Loucy (cell line): ENCODE results near the gene COG8.

ENCODE experiments used
- H2AFZ ChIP-seq: fragments of 200-600 bp; sonication (generic); 2 replicates; pipeline ENCODE4 v1.6.0; 2016; ENCODE audit warnings: antibody characterized with exemption, mild to moderate bottlenecking, low read length, moderate library complexity
- H3F3A ChIP-seq: fragments of 200-600 bp; 2 replicates; pipeline ENCODE4 v1.6.0; 2016; ENCODE audit warnings: antibody characterized with exemption, low read depth, mild to moderate bottlenecking
- H3K27me3 ChIP-seq: fragments of 200-600 bp; sonication (generic); 2 replicates; pipeline ENCODE4 v1.6.1; 2014; ENCODE audit warnings: low read length, mild to moderate bottlenecking; ENCODE audit not compliant: insufficient read depth, poor library complexity, severe bottlenecking
- H3K36me3 ChIP-seq: fragments of 200-600 bp; sonication (generic); 2 replicates; pipeline ENCODE4 v1.6.1; 2016; ENCODE audit warnings: low read length; ENCODE audit not compliant: insufficient read depth
- H3K4me1 ChIP-seq: fragments of 200-600 bp; sonication (generic); 2 replicates; pipeline ENCODE4 v1.5.1; 2014; ENCODE audit warnings: low read length, mild to moderate bottlenecking; ENCODE audit not compliant: insufficient read depth, poor library complexity, severe bottlenecking
- H3K4me2 ChIP-seq: fragments of 200-600 bp; sonication (generic); 2 replicates; pipeline ENCODE4 v1.6.0; 2014; ENCODE audit warnings: antibody characterized with exemption, low read length, low read depth, mild to moderate bottlenecking; ENCODE audit not compliant: poor library complexity, severe bottlenecking
- H3K4me3 ChIP-seq: fragments of 200-600 bp; sonication (generic); 2 replicates; pipeline ENCODE4 v1.5.1; 2014; ENCODE audit warnings: low read length, mild to moderate bottlenecking, mixed read lengths; ENCODE audit not compliant: poor library complexity, severe bottlenecking
- H3K79me2 ChIP-seq: fragments of 200-600 bp; sonication (generic); 2 replicates; pipeline ENCODE4 v1.6.1; 2014; ENCODE audit warnings: low read length; ENCODE audit not compliant: insufficient read depth
- H3K9ac ChIP-seq: fragments of 200-600 bp; sonication (generic); 2 replicates; pipeline ENCODE4 v1.6.0; 2014; ENCODE audit warnings: mild to moderate bottlenecking, low read depth, low read length, moderate library complexity; ENCODE audit not compliant: poor library complexity, severe bottlenecking
- H3K9me2 ChIP-seq: fragments of 200-600 bp; sonication (generic); replicated peaks from 2 replicates; pipeline ENCODE4 v1.6.1; 2016; ENCODE audit warnings: low read depth, low read length, mixed read lengths
- H3K9me3 ChIP-seq: fragments of 200-600 bp; sonication (generic); 2 replicates; pipeline ENCODE4 v1.6.1; 2014; ENCODE audit warnings: mild to moderate bottlenecking, antibody characterized with exemption, low read length, low read depth; ENCODE audit not compliant: insufficient read depth
- H4K20me1 ChIP-seq: fragments of 200-600 bp; sonication (generic); 2 replicates; pipeline ENCODE4 v1.6.0; 2014; ENCODE audit warnings: antibody characterized with exemption, low read length, mild to moderate bottlenecking; ENCODE audit not compliant: insufficient read depth, poor library complexity, severe bottlenecking
- EZH2phosphoT487 ChIP-seq: fragments of 200-600 bp; IDR thresholded peaks from 2 replicates; pipeline ENCODE4 v1.6.1; 2018; ENCODE audit warnings: antibody characterized with exemption, mild to moderate bottlenecking, moderate library complexity, borderline replicate concordance
- TF ChIP-seq, protein P1 (sequence below): fragments of 200-600 bp; sonication (generic); conservative IDR thresholded peaks from 2 replicates; pipeline ENCODE4 v1.5.1; 2014; ENCODE audit warnings: mild to moderate bottlenecking, antibody characterized with exemption, low read length

Gene COG8

GRCh38 chr16:69285240-69285639 is 54.1 kb downstream of the COG8 start:
- Histone ChIP-seq H3K36me3 (peaks cover 14% of the 10 kb centered on the region), H2AFZ (no peak overlapping the region), H3K9me3 (no peaks in the 10 kb centered on the region), H3K27me3 (no peaks in the 10 kb centered on the region), H4K20me1 (no peaks in the 10 kb centered on the region), H3K4me3 (no peak overlapping the region), H3K4me1 (no peaks in the 10 kb centered on the region), H3K4me2 (no peak overlapping the region), H3K9me2 (no peaks in the 10 kb centered on the region), H3F3A (no peaks in the 10 kb centered on the region), H3K79me2 (no peaks in the 10 kb centered on the region), H3K9ac (no peak overlapping the region)
- TF ChIP-seq, protein P1, sequence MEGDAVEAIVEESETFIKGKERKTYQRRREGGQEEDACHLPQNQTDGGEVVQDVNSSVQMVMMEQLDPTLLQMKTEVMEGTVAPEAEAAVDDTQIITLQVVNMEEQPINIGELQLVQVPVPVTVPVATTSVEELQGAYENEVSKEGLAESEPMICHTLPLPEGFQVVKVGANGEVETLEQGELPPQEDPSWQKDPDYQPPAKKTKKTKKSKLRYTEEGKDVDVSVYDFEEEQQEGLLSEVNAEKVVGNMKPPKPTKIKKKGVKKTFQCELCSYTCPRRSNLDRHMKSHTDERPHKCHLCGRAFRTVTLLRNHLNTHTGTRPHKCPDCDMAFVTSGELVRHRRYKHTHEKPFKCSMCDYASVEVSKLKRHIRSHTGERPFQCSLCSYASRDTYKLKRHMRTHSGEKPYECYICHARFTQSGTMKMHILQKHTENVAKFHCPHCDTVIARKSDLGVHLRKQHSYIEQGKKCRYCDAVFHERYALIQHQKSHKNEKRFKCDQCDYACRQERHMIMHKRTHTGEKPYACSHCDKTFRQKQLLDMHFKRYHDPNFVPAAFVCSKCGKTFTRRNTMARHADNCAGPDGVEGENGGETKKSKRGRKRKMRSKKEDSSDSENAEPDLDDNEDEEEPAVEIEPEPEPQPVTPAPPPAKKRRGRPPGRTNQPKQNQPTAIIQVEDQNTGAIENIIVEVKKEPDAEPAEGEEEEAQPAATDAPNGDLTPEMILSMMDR, result no peak
- TF ChIP-seq EZH2phosphoT487, result no peak

DNA sequence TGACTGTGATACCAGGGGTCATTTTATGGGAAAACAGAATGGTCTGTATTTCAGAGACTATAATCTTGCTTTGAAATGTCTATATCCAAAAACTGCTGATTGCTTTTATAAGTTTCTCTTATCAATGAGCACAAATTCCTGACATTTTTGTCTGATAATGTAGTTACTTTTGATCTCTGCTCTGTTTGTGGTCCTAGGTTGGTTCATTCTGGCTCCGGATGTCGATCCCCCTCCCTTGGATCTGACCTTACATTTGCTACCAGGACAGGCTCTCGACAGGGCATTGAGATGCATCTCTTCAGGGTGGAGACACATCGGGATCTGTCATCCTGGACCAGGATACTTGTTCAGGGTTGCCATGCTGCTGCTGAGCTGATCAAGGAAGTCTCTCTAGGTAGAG is 55.5 kb downstream of the COG8 start:
- Histone ChIP-seq H3K36me3 (peaks cover 14% of the 10 kb centered on the region), H3K79me2 (no peaks in the 10 kb centered on the region), H3K4me2 (no peak overlapping the region), H3K9me2 (no peaks in the 10 kb centered on the region), H3K9me3 (no peaks in the 10 kb centered on the region), H3K4me3 (no peak overlapping the region), H3F3A (no peaks in the 10 kb centered on the region), H3K27me3 (no peaks in the 10 kb centered on the region), H3K9ac (no peak overlapping the region), H4K20me1 (no peaks in the 10 kb centered on the region), H2AFZ (no peak overlapping the region), H3K4me1 (no peaks in the 10 kb centered on the region)
- TF ChIP-seq, protein P1, result no peak
- no peak for TF ChIP-seq EZH2phosphoT487

DNA sequence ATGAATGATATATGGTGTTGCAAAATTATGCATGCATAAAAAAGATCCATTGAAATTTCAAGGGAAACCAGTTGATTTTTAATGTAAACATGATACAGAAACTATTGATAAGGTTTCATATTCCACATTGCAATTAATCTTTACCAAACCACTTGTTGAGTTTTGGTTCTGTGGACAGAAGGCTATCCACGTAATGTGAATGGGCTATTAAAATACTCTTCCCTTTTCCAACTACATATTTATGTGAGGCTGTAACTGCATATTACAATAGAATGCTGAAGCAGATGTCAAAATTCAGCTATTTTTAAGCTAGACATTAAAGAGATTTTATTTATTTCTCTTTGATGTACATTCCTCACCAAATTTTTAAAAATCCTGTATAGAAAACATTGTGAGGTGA is 62.0 kb downstream of the COG8 start:
- Histone ChIP-seq H3K9me3 (no peaks in the 10 kb centered on the region), H3K27me3 (no peaks in the 10 kb centered on the region), H3K9me2 (no peaks in the 10 kb centered on the region), H2AFZ (no peak overlapping the region), H3K79me2 (no peaks in the 10 kb centered on the region), H3F3A (no peaks in the 10 kb centered on the region), H3K9ac (no peak overlapping the region), H4K20me1 (no peaks in the 10 kb centered on the region), H3K4me2 (no peak overlapping the region), H3K4me3 (no peak overlapping the region), H3K36me3 (peaks cover under 1% of the 10 kb centered on the region; the same call in 1 of the 2 replicates), H3K4me1 (no peaks in the 10 kb centered on the region)
- no peak for TF ChIP-seq EZH2phosphoT487
- TF ChIP-seq, protein P1, result no peak
